T-helper 2 cell treated with Interferon-gamma antibody and Interleukin-4, amounts not matched to agents 5 μg/mL and 100 μg/mL, for 36 hours (primary cell): ENCODE data around the gene CAPN10.
"Not testable (repeated sequence)": the region's sequence is repeated elsewhere in the genome, so short reads cannot be mapped to it uniquely, and the experiment has no call there.

Source experiments
- DNase-seq: peaks from one replicate; pipeline ENCODE4 v3.0.0; 2021; ENCODE audit warnings: low spot score
- H3K27ac Mint-ChIP-seq: one replicate; pipeline ENCODE4 v1.8.0; 2021; ENCODE audit warnings: mild to moderate bottlenecking, mixed read lengths
- H3K27me3 Mint-ChIP-seq: one replicate; pipeline ENCODE4 v1.8.0; 2021; ENCODE audit warnings: low read depth, mixed read lengths
- H3K36me3 Mint-ChIP-seq: one replicate; pipeline ENCODE4 v1.8.0; 2021; ENCODE audit warnings: low read depth, mixed read lengths
- H3K4me1 Mint-ChIP-seq: one replicate; pipeline ENCODE4 v1.8.0; 2021; ENCODE audit warnings: low read depth, mixed read lengths
- H3K4me3 Mint-ChIP-seq: one replicate; pipeline ENCODE4 v1.8.0; 2022; ENCODE audit warnings: mild to moderate bottlenecking, moderate library complexity, mixed read lengths
- H3K9me3 Mint-ChIP-seq: one replicate; pipeline ENCODE4 v1.8.0; 2021; ENCODE audit warnings: mixed read lengths

CAPN10 gene

GRCh38 chr2:240558236-240558761 is 28.2 kb upstream of the CAPN10 start:
- Mint-ChIP-seq H3K4me3 (peak overlapping the region; percentile 87), H3K27ac (peak overlapping the region; percentile 57), H3K36me3 (peaks cover 50% of the 10 kb centered on the region), H3K4me1 (peaks cover 45% of the 10 kb centered on the region), H3K27me3 (no peaks in the 10 kb centered on the region), H3K9me3 (no peaks in the 10 kb centered on the region)
- DNase-seq = no peak

- H3K27ac Mint-ChIP-seq = peak overlapping the region; percentile 68
- H3K4me3 Mint-ChIP-seq = peak overlapping the region; percentile 87
- DNase-seq = no peak
- no peaks in the 10 kb centered on the region for H3K9me3 Mint-ChIP-seq
- peaks cover 55% of the 10 kb centered on the region for H3K4me1 Mint-ChIP-seq
- H3K36me3 Mint-ChIP-seq = peaks cover 59% of the 10 kb centered on the region
- H3K27me3 Mint-ChIP-seq = no peaks in the 10 kb centered on the region
Observed at GRCh38 chr2:240559286-240559685, 27.2 kb upstream of the CAPN10 start.

- peaks cover 63% of the 10 kb centered on the region for H3K4me1 Mint-ChIP-seq
- peaks cover 62% of the 10 kb centered on the region for H3K36me3 Mint-ChIP-seq
- peak; percentile 94 for DNase-seq
Observed at GRCh38 chr2:240560084-240560479, 26.5 kb upstream of the CAPN10 start, which contains the start of gene DUSP28. Gene DUSP28, plus strand, starts transcription at chr2:240560357. Its CDS starts 328 bp downstream, at chr2:240560685.

GRCh38 chr2:240560480-240561324 is 25.8 kb upstream of the CAPN10 start:
- peak; percentile 97 for DNase-seq
- peaks cover 67% of the 10 kb centered on the region for H3K36me3 Mint-ChIP-seq
- peak overlapping the region; percentile 96 for H3K4me3 Mint-ChIP-seq
- no peaks in the 10 kb centered on the region for H3K9me3 Mint-ChIP-seq
- no peaks in the 10 kb centered on the region for H3K27me3 Mint-ChIP-seq
- H3K27ac Mint-ChIP-seq = peak overlapping the region; percentile 90
- H3K4me1 Mint-ChIP-seq = peaks cover 65% of the 10 kb centered on the region

More at GRCh38 chr2:240560084-240560479, 26.5 kb upstream of the CAPN10 start, which contains the start of gene DUSP28:
- Mint-ChIP-seq H3K27ac (peak within 1 kb of the TSS; percentile 90), H3K9me3 (no peaks in the 10 kb centered on the region), H3K27me3 (no peaks in the 10 kb centered on the region), H3K4me3 (peak within 1 kb of the TSS; percentile 96)

GRCh38 chr2:240561325-240561971 is 25.1 kb upstream of the CAPN10 start:
- Mint-ChIP-seq H3K4me3 (peak overlapping the region; percentile 96), H3K4me1 (peaks cover 63% of the 10 kb centered on the region), H3K27ac (peak overlapping the region; percentile 90), H3K27me3 (no peaks in the 10 kb centered on the region), H3K9me3 (no peaks in the 10 kb centered on the region), H3K36me3 (peaks cover 66% of the 10 kb centered on the region)
- DNase-seq = peak; percentile 17

GRCh38 chr2:240563231-240563630 is 23.3 kb upstream of the CAPN10 start:
- Mint-ChIP-seq H3K36me3 (peaks cover 64% of the 10 kb centered on the region), H3K4me3 (peak overlapping the region; percentile 96), H3K4me1 (peaks cover 64% of the 10 kb centered on the region)
- not testable (repeated sequence) for DNase-seq, H3K27me3 Mint-ChIP-seq, H3K9me3 Mint-ChIP-seq, H3K27ac Mint-ChIP-seq

- Mint-ChIP-seq H3K4me3 (peak overlapping the region; percentile 96), H3K36me3 (peaks cover 56% of the 10 kb centered on the region), H3K27ac (peak overlapping the region; percentile 97), H3K4me1 (peaks cover 56% of the 10 kb centered on the region), H3K9me3 (no peaks in the 10 kb centered on the region), H3K27me3 (no peaks in the 10 kb centered on the region)
- peak; percentile 3 for DNase-seq
Observed at GRCh38 chr2:240563951-240564560, 22.5 kb upstream of the CAPN10 start.

- Mint-ChIP-seq H3K4me3 (peak overlapping the region; percentile 96), H3K27me3 (no peaks in the 10 kb centered on the region), H3K27ac (peak overlapping the region; percentile 97), H3K36me3 (peaks cover 56% of the 10 kb centered on the region), H3K9me3 (no peaks in the 10 kb centered on the region), H3K4me1 (peaks cover 55% of the 10 kb centered on the region)
- DNase-seq = peak; percentile 40
Observed at GRCh38 chr2:240564561-240565332, 21.8 kb upstream of the CAPN10 start.

- no peaks in the 10 kb centered on the region for H3K9me3 Mint-ChIP-seq
- H3K36me3 Mint-ChIP-seq = peaks cover 53% of the 10 kb centered on the region
- peak overlapping the region; percentile 97 for H3K27ac Mint-ChIP-seq
- H3K4me1 Mint-ChIP-seq = peaks cover 52% of the 10 kb centered on the region
- H3K27me3 Mint-ChIP-seq = no peaks in the 10 kb centered on the region
- peak overlapping the region; percentile 96 for H3K4me3 Mint-ChIP-seq
- DNase-seq = peak; percentile 94
Observed at GRCh38 chr2:240565333-240566202, 21.0 kb upstream of the CAPN10 start.

GRCh38 chr2:240566203-240567136 is 20.1 kb upstream of the CAPN10 start:
- DNase-seq = peak; percentile 94
- H3K4me1 Mint-ChIP-seq = peaks cover 59% of the 10 kb centered on the region
- no peaks in the 10 kb centered on the region for H3K9me3 Mint-ChIP-seq
- peak overlapping the region; percentile 98 for H3K4me3 Mint-ChIP-seq
- H3K27ac Mint-ChIP-seq = peak overlapping the region; percentile 98
- peaks cover 56% of the 10 kb centered on the region for H3K36me3 Mint-ChIP-seq
- H3K27me3 Mint-ChIP-seq = no peaks in the 10 kb centered on the region

- H3K9me3 Mint-ChIP-seq = no peaks in the 10 kb centered on the region
- peak overlapping the region; percentile 98 for H3K27ac Mint-ChIP-seq
- H3K36me3 Mint-ChIP-seq = peaks cover 52% of the 10 kb centered on the region
- peaks cover 54% of the 10 kb centered on the region for H3K4me1 Mint-ChIP-seq
- H3K4me3 Mint-ChIP-seq = peak overlapping the region; percentile 98
- peak; percentile 24 for DNase-seq
- H3K27me3 Mint-ChIP-seq = no peaks in the 10 kb centered on the region
Observed at GRCh38 chr2:240567137-240567871, 19.2 kb upstream of the CAPN10 start.
